GM19193 (cell line): ENCODE results near the gene GNB1L.

ENCODE experiments used
- POLR2A ChIP-seq: IDR thresholded peaks from 4 replicates; pipeline ENCODE4 v1.6.1; 2011; ENCODE audit not compliant: insufficient read depth, insufficient read length; ENCODE audit errors: extremely low read depth

The GNB1L gene

DNA sequence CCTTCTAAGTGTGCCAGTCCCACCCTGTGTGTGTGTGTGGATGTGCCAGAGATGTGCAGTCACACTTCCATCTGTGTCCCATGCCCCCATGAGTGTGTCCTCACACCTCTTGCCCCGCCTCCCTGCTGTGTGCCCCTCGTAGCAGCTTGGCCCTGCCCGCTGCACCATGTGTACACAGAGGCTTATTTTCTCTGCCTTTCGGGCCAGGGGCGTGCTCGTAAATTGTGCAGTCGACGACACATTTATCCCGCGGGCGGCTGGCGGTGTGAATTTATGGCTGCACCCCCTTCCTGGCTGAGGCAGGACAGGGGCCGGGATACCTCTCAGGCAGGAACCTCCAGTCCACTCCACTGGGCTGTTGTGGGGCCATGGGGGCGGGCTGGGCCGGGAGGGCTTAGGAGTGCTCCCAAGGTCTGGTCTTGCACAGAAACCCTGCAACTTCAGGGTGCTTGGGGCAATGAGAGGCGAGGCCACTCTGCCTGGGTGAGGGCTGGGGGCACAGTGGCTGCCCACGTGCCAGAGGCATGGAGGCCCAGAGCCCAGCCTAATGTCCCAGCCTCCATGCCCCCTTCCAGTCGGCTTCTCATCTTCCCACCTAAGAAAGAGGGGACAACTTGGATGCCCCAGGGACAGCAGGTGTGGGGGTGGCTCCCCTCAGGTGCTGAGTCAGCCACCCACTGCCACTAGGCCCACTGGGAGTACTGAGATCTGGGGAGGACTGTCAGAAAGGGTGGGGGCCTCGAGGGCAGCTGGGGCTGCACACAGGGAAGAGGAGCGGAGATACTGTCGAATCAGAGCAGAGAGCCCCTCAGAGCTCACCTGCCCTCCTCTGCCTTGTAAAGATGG is 118.8 kb downstream of the GNB1L start:
- no peak for TF ChIP-seq POLR2A

DNA sequence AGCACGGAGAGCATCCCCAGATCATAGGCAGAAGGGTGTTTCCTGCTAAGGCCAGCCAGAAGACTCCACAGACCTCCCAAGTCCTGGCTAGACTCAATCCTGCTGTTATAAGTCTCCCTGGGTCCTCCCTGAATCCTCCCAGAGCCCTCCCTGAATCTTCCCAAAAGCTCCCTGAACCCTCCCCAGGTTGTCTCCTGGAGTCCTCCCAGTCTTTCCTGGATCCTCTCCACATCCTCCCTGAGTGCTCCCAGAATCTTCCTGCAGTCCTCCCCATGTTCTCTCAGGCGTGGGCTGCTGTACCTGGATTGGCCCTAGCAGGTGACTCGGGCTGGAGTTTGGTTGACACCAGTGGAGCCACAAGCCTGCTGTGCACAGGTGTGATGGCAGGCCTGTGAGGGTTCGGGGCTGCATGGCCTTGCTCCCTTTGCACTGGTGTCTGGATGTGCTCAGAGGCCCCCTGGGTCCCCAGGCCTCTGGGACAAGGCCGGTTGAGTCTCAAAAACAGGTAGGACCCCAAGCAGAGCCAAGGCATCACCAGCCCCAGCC is 119.8 kb downstream of the GNB1L start:
- TF ChIP-seq POLR2A = no peak

DNA sequence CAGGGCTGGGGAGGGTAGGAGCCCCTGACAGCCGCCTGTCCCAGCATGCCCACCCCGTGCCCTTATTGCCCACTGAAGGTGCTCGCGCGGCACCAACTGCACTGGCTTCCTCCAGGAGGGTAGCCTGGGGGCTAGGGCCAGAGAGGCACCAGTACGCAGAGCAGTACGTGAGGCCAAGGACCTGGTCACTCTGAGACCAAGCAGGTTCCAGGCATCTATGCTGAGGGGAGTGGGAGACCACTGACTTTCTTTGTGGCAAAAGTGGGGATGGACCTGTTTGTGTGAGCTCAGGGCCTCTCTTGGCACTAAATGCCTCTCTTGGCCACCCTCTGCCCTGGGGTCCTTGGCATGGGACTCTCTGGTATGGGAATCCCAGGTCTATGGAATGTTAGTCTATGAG is 120.5 kb downstream of the GNB1L start:
- no peak for TF ChIP-seq POLR2A

DNA sequence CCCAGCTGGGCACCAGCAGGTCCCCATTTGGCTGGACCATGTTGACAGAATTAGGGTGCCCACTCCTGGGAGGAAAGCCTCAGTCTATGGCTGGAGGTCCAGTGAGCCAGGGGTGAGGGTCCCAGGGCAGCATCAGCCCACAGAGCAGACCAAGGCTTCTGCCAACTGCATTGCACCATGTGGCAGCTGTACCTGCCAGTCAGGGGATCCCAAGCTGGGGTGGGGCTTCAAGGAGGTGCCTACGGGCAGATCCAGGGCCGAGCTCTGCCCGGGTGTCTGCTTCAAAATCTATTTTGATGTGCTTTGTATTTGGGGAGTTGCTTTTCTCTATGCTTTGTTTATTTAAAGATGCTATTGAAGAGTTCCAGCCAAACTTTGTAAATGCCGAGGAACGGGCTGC is 120.9 kb downstream of the GNB1L start:
- TF ChIP-seq POLR2A = no peak
